Hindlimb muscle (tissue), 1 donor: ENCODE results near the gene KRTAP10-8. TPM values are rescaled to one million over a fixed set of nuclear protein-coding genes. Genes with fewer than 3 reads are reported as not detected.
"Not testable (repeated sequence)": the region's sequence is repeated elsewhere in the genome, so short reads cannot be mapped to it uniquely, and the experiment has no call there.

Experiments used
- DNase-seq: peaks from one replicate; pipeline ENCODE4 v3.0.0-alpha.2; 2013
- polyA plus RNA-seq: library from polyadenylated mRNA; unstranded; fragments of 120-200 nt; gene quantifications from one replicate; pipeline ENCODE4 v1.2.1, GENCODE V29; 2013; ENCODE audit not compliant: insufficient read length

Gene KRTAP10-8
- polyA plus RNA-seq, 1 donor, result not detected

GRCh38 chr21:44618909-44619308, 7.0 kb downstream of the KRTAP10-8 start:
- no peak for DNase-seq

DNA sequence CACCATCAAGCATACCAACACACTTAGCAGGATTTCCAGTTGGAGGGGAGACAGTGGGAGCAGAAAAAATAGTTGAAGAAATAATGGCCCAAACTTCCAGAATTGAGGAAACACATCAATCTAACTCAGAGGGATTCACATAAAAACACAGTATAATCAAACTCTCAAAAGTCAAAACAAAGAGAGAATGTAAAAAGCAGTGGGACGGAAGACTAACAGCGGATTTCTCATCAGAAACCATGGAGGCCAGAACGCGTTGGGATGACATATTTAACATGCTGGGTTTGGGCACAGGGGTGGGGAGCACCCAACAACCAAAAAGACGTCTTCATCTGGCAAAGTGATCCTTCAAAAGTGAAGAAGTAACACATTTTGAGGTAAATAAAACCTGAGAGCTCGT, 8.0 kb downstream of the KRTAP10-8 start:
- DNase-seq, result no peak

DNA sequence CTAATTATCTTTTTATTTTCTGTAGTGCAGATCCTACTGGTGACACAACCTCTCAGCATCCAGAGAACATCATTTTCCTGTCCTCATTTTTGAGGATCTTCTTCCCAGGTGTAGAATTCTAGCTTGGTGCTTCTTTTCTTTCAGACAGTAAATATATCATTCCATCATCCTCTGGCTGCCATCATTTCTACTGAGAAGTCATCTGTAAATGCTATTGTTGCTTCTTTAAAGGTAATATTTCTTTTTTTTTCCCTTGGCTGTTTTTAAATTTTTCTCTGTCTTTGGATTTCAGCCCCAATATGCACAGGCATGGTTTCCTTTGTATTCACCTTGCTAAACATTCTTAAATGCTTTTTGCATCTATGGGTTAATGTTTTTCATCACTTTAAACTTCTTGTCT, 11.7 kb downstream of the KRTAP10-8 start:
- no peak for DNase-seq

- DNase-seq, result no peak
Measured at GRCh38 chr21:44625756-44626155, 13.9 kb downstream of the KRTAP10-8 start.

DNA sequence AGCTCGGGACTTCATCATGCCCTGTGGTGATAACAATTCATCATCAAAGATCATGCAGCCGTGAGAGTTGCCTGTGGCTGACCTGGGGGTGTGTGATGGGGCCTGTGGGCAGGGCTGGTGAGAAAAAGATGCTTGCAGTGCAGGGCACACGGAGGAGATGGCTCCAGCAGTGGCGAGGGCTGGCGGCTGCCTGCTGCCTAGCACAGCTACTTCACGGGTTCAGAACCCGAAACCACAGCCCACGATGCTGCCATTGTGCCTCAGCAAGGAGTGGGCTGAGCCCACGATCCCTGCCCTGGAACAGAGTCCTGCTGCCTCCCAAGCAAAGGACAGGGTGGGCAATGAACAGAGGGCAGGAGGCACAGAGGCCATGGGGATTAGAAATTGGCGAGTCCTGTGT, 14.4 kb downstream of the KRTAP10-8 start:
- no peak for DNase-seq

GRCh38 chr21:44626673-44627143, 14.8 kb downstream of the KRTAP10-8 start, which contains the start of gene KRTAP10-9:
TSS of gene KRTAP10-9 (plus strand) at chr21:44627093. CDS start at chr21:44627172, 79 bp downstream.
- DNase-seq, result no peak

- not testable (repeated sequence) for DNase-seq
Measured at GRCh38 chr21:44627181-44627822, 15.4 kb downstream of the KRTAP10-8 start.

- not testable (repeated sequence) for DNase-seq
Measured at GRCh38 chr21:44627831-44628233, 16.0 kb downstream of the KRTAP10-8 start.

DNA sequence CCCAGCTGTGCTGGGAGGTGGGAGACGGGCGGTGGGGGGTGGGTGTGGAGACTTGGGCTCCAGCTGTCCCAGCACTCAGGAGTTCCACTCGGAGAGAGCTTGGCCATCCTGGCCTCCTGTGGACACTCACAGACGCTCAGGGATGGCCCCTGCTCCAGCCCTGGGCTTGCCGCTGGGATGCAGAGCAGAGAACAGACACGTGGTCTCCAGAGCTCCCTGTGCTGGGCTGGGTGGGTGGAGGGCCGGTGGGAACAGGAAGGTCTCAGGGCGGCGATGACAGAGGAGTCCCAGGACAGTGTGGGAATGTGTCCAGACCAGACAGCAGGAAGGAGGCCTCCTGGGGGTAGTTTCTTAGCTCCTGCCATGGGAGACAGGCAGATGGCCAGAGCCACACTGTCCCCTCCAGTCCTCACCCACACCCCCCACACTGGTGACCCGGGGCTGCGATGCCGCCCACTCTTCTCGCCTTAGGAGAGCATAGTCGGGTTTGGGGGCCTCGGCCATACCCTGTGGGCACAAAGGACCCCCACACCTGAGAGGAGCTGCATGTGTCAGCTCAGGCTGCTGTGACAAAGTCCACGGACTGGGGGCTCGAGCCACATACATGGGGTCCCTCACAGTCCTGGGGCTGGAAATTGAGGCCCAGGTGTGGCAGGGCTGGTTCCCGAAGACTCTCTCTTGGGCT, 17.0 kb downstream of the KRTAP10-8 start:
- no peak for DNase-seq

DNA sequence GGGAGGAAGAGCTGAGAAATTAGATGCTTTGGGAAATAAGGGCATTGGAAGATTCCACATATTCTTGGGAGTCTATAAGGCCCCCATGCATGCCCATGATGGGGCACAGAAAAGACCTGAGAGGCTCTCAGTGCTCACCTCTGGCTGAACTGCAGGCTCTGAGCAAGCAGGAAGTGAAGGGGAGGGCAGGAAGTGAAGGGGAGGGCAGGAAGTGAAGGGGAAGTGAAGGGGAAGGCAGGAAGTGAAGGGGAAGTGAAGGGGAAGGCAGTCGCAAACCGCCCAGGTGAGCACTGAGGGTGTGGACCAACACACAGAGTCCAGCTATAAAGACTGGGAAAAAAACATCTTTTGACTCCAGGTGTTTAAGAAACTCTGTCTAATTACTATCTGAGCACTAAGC, 18.6 kb downstream of the KRTAP10-8 start:
- no peak for DNase-seq

- DNase-seq, result no peak
Measured at GRCh38 chr21:44632067-44632466, 20.2 kb downstream of the KRTAP10-8 start.

DNA sequence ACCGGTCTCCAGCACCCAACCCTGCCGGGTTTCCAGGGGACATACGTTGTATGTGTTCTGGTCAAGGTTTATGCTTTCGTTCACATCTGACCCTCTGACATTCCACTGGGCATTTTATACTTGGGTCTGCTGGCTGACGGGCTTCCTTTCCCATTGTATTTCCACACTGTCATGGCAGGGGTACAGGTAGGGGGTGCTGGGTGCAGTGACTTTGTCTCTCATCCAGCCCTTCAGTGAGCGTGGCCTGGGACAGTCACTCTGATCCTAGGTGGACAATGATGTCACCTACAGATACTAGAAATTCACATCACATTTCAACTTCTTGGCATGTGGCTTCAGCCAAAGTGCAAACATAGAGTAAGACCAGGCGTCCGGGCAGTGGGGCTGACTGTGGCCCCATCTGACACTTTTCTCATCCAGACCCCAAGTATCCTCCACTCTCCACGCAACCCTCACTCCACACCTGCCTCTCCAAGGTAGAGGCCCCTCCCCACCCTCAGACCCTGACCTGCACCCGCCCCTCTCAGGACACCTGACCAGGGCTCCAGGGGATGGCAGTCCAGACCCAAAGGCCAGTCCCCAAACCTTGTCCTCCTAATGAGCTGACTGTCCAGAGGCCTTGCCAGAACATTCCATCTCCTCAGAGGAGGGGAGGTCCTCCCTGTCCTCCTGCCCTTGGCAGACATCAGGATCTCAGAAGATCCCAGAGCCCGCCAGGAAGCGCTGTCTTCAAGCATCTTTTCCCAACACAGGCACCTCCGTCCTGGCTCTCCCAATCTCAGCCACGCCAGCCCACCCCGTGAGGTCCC, 24.5 kb downstream of the KRTAP10-8 start:
- DNase-seq, result no peak

- no peak for DNase-seq
Measured at GRCh38 chr21:44637018-44637850, 25.4 kb downstream of the KRTAP10-8 start, which contains the start of gene KRTAP10-10. TSS of gene KRTAP10-10 (plus strand) at chr21:44637356. CDS start at chr21:44637418, 62 bp downstream.

GRCh38 chr21:44637851-44638348, 26.0 kb downstream of the KRTAP10-8 start:
- not testable (repeated sequence) for DNase-seq

GRCh38 chr21:44638506-44639330, 26.8 kb downstream of the KRTAP10-8 start:
- DNase-seq, result not testable (repeated sequence)

DNA sequence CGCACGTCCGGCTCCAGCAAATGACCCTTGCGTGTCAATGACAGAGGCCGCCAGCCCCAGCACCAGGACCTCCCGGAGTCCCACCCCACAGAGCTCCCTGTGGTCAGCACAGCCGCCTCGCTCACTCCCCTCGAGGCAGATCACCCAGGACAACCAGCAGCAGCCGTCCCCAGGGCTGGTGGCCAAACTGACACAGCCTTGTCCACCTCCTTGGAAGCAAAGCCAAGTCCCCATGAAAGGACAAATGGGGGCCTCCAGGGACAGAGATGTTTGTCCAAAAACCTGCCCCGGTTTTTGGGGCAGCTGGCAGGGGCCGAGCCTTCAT, 27.4 kb downstream of the KRTAP10-8 start:
- no peak for DNase-seq

- no peak for DNase-seq
Measured at GRCh38 chr21:44640761-44641160, 28.9 kb downstream of the KRTAP10-8 start.

DNA sequence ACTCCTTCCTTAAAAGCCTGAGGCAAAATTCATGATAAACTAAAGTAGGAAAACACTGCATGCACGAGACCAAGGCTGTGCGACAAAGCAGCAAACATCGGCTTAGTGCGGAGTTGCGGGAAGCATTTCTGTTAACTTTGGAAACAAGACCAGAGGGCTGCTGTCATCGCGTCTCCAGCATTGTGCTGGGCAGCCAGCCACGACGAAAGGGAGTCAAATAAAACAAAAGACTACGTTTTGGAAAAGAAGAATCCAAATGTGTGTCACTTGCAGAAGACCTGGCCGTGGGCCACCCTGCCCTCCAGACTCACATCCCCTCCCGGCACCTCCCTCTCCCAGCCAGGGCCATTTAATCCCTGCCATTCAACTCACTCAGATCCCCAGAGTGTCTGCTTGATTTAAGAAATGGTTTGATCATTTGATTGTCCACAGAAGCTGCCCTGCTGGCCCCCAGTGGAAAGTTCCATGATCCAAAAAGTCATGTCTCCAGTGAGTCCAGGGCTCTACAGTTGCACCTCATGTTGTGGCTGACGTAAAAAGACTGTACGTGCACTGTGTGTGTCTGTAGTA, 31.9 kb downstream of the KRTAP10-8 start:
- no peak for DNase-seq

DNA sequence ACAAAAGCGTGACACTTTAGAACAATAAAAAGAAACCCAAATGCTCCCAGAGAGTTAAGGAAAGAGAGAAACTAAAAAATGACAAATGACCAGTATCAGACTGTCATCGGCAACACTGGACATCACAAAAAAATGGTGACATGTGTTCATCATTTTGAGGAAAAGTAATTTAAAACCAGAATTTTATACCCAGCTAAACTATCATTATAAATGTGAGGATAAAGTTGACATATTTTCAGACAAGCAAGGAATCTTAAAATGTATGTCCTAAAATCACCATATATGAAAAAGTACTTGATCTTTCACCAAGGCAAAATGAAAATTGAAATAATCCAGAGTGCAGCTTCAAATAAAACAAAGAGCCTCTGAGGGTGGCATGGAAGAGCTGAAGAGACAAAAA, 33.0 kb downstream of the KRTAP10-8 start:
- DNase-seq, result no peak

- not testable (repeated sequence) for DNase-seq
Measured at GRCh38 chr21:44646366-44647221, 34.7 kb downstream of the KRTAP10-8 start, which contains the start of gene KRTAP10-11. TSS of gene KRTAP10-11 (plus strand) at chr21:44646414. CDS start at chr21:44646459, 45 bp downstream.
